ENCODE data around the gene GPR107. TPM values are rescaled to one million over a fixed set of nuclear protein-coding genes. Genes with fewer than 3 reads are reported as not detected.

Gene GPR107
- polyA plus RNA-seq, 2 of the 4 experiments (the other 2 are of a cell fraction): 28.1 to 45.1 TPM

DNA sequence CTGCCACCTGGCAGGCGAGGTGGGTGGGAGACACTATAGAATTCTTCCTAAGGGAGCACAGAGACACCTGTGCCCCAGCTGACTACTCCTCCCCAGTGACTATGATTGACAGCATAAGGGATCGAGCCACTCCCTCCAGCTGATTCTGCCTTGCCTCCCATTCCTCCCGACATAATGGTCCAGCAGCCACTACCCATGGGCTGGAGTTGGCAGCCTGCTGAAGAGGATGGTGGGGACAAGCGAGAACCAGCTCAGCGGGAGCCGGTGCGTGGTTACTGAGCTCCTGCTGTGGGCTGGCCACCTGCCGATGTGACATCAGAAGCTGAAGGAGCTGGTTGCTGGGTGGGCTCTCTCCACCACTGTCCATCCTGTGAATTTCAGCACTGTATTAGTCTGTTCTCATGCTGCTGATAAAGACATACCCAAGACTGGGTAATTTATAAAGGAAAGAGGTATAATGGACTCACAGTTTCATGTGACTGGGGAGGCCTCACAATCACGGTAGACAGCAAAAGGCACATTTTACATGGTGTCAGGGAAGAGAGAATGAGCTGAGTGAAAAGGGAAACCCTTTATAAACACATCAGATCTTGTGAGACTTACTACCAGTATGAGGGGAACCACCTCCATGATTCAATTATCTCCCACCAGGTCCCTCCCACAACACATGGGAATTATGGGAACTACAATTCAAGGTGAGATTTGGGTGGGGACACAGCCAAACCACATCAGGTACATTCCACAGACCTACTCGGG lies 106.4 kb downstream of the GPR107 start:
- DNase-seq (ENCODE audit: low read depth in 1 of 2, low spot score in 1 of 2) (no peak), FAIRE-seq (no peak), ATAC-seq (no peak)
- ChIA-PET POLR2A (no interaction called here), CTCF (interaction anchor here (0.7 to 1.9 kb wide), 2 partner anchors 10 to 76 kb away, joined by 4 to 7 read pairs; no protein-coding TSS in a partner anchor)
- H3K4me1 ChIP-seq: no peaks in the 10 kb centered on the region
- no peak overlapping the region for H3K27ac ChIP-seq
- WGBS (ENCODE audit: missing lambda C conversion rate): 85% methylated on average over 9 of the region's 10 CpGs
- H3K4me2 ChIP-seq: no peak overlapping the region
- no peaks in the 10 kb centered on the region for H3K9me3 ChIP-seq
- TF ChIP-seq POLR2AphosphoS2 (conservative IDR thresholded peaks at IDR 0.05; ENCODE audit: low read length) (no peak), RNF2 (IDR thresholded peaks at IDR 0.05; ENCODE audit: borderline replicate concordance, low read depth) (no peak)
- no peak overlapping the region for H3K4me3 ChIP-seq

DNA sequence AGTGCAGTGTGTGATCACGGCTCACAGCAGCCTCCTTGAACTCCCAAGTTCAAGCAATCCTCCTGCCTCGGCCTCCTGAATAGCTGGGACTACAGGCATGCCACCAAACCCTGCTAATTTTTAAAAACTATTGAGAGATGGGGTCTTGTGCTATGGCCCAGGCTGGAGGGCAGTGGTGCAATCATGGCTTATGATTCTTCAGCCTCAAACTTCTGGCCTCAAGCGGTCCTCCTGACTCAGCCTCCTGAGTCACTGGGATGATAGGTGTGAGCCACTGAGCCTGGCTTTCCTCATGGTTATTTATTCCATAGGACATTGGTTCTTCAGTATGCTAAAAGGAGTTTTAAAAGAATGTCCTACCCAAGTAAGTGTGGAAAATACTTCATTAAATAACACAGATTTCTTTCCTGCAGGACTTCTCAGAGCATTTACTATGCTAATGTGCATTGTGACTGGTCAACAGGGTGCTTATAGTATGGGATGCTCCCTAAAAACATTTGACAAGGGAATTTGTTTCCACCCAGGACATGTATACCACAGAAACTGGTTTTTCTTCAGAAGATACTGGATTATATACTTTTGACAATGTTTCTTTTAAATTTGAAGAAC lies 107.3 kb downstream of the GPR107 start:
- POLR2A ChIA-PET: no interaction called here
- H3K27ac ChIP-seq: no peak overlapping the region
- DNase-seq (ENCODE audit: low read depth in 1 of 2, low spot score in 1 of 2): no peak
- WGBS (ENCODE audit: missing lambda C conversion rate): 64% methylated on average over 3 of the region's 3 CpGs
- CTCF ChIA-PET: interaction anchor here (0.7 to 1.9 kb wide), 2 partner anchors 10 to 75 kb away, joined by 4 to 7 read pairs; no protein-coding TSS in a partner anchor
- TF ChIP-seq NPAS2 (CRISPR knock-in tag; IDR thresholded peaks at IDR 0.05; ENCODE audit: borderline replicate concordance) (no peak), SMC3 (IDR thresholded peaks at IDR 0.05) (no peak)
- H3K4me1 ChIP-seq: no peaks in the 10 kb centered on the region
- no peaks in the 10 kb centered on the region for H3K9me3 ChIP-seq
- no peak overlapping the region for H3K4me2 ChIP-seq
- H3K4me3 ChIP-seq: no peak overlapping the region
- no peak for FAIRE-seq
- ATAC-seq: no peak

DNA sequence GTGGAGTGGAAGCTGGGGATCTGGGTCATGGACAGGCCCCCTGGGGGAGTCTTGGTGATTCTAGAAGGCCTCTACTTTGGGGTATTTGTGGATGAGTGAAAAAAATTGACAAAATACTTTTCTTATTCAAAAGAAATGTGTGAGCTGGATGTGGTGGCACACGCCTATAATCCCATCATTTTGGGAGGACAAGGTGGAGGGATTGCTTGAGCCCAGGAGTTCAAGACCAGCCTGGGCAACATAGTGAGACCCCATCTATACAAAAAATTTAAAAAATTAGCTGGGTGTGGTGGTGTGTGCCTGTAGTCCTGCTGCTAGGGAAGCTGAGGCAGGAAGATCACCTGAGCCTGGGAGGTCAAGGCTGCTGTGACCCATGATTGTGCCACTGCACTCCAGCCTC lies 111.9 kb downstream of the GPR107 start:
- no peak overlapping the region for H3K4me2 ChIP-seq
- POLR2A ChIA-PET: no interaction called here
- no peaks in the 10 kb centered on the region for H3K9me3 ChIP-seq
- CTCF ChIA-PET: interaction anchor here (1.0 to 1.6 kb wide), 4 partner anchors 10 to 57 kb away, joined by 3 to 4 read pairs (median 4); no protein-coding TSS in a partner anchor
- ATAC-seq (no peak), FAIRE-seq (no peak), DNase-seq (ENCODE audit: low read depth in 1 of 2, low spot score in 1 of 2) (no peak)
- H3K4me3 ChIP-seq: no peak overlapping the region
- WGBS (ENCODE audit: missing lambda C conversion rate): 94% methylated on average over 1 of the region's 1 CpG
- no peak for TF ChIP-seq ESRRA (IDR thresholded peaks at IDR 0.05; ENCODE audit: borderline replicate concordance, low read length)
- TF ChIP-seq, protein P1, sequence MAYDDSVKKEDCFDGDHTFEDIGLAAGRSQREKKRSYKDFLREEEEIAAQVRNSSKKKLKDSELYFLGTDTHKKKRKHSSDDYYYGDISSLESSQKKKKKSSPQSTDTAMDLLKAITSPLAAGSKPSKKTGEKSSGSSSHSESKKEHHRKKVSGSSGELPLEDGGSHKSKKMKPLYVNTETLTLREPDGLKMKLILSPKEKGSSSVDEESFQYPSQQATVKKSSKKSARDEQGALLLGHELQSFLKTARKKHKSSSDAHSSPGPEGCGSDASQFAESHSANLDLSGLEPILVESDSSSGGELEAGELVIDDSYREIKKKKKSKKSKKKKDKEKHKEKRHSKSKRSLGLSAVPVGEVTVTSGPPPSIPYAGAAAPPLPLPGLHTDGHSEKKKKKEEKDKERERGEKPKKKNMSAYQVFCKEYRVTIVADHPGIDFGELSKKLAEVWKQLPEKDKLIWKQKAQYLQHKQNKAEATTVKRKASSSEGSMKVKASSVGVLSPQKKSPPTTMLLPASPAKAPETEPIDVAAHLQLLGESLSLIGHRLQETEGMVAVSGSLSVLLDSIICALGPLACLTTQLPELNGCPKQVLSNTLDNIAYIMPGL (CRISPR knock-in tag; IDR thresholded peaks at IDR 0.05; ENCODE audit: borderline replicate concordance): no peak
- no peak for TF ChIP-seq HDAC2 (IDR thresholded peaks at IDR 0.05)
- no peak for TF ChIP-seq ZNF302 (CRISPR knock-in tag; IDR thresholded peaks at IDR 0.05)
- no peak for TF ChIP-seq RAD21 (conservative IDR thresholded peaks at IDR 0.05 in 1 of 2, IDR thresholded peaks at IDR 0.05 in 1 of 2)
- no peak for TF ChIP-seq FOSL2 (IDR thresholded peaks at IDR 0.05)
- no peak for TF ChIP-seq FOSL2 (CRISPR knock-in tag; IDR thresholded peaks at IDR 0.05)
- TF ChIP-seq CBX8 (IDR thresholded peaks at IDR 0.05): no peak
- TF ChIP-seq MAZ (IDR thresholded peaks at IDR 0.05; ENCODE audit: borderline replicate concordance, low read depth, low read length): no peak
- TF ChIP-seq RNF2 (IDR thresholded peaks at IDR 0.05; ENCODE audit: borderline replicate concordance, low read depth): no peak
- H3K27ac ChIP-seq: no peak overlapping the region
- H3K4me1 ChIP-seq: no peaks in the 10 kb centered on the region

DNA sequence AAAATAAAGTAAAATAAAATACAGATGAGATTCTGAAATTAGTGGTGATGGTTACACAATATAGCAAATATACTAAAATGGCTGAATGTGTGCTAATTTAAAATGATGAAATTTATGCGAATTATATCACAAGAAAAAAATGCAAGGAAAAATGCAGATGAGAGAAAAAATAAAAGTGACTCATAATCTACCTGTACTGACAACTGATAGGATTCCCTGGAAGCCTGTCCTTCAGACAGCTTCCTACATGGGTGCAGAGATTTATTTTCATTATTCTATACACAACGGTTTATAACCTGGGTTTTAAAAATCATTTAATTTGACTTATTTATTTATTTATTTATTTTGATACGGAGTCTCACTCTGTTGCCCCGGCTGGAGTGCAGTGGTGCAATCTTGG lies 112.7 kb downstream of the GPR107 start:
- POLR2A ChIA-PET: no interaction called here
- no peak for ATAC-seq
- TF ChIP-seq JUN (IDR thresholded peaks at IDR 0.05) (no peak), HEYL (CRISPR knock-in tag; IDR thresholded peaks at IDR 0.05) (no peak), GATA3 (IDR thresholded peaks at IDR 0.05; ENCODE audit: borderline replicate concordance) (no peak), CEBPB (IDR thresholded peaks at IDR 0.05) (no peak), KDM1A (IDR thresholded peaks at IDR 0.05; ENCODE audit: low read depth) (no peak), TFCP2L1 (CRISPR knock-in tag; IDR thresholded peaks at IDR 0.05) (no peak), POLR2AphosphoS2 (conservative IDR thresholded peaks at IDR 0.05; ENCODE audit: low read length) (no peak), SREBF2 (IDR thresholded peaks at IDR 0.05) (no peak)
- TF ChIP-seq, protein P2, sequence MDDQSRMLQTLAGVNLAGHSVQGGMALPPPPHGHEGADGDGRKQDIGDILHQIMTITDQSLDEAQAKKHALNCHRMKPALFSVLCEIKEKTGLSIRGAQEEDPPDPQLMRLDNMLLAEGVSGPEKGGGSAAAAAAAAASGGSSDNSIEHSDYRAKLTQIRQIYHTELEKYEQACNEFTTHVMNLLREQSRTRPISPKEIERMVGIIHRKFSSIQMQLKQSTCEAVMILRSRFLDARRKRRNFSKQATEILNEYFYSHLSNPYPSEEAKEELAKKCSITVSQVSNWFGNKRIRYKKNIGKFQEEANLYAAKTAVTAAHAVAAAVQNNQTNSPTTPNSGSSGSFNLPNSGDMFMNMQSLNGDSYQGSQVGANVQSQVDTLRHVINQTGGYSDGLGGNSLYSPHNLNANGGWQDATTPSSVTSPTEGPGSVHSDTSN (IDR thresholded peaks at IDR 0.05): no peak
- CTCF ChIA-PET: interaction anchor here (0.9 to 1.6 kb wide), 3 partner anchors 10 to 54 kb away, joined by 3 to 4 read pairs (median 4); no protein-coding TSS in a partner anchor
- 0 out of 3 replicates have a peak, but pooled peaks cover under 1% of the 10 kb centered on the region for H3K4me1 ChIP-seq
- no peak overlapping the region for H3K4me2 ChIP-seq
- H3K4me3 ChIP-seq: no peak overlapping the region
- H3K9me3 ChIP-seq: no peaks in the 10 kb centered on the region
- no peak for FAIRE-seq
- no peak for DNase-seq (ENCODE audit: low read depth in 1 of 2, low spot score in 1 of 2)
- no peak overlapping the region for H3K27ac ChIP-seq
- WGBS (ENCODE audit: missing lambda C conversion rate): 46% methylated on average over 4 of the region's 4 CpGs

Data from A549 (cell line).